SH-SY5Y (cell line): ENCODE measurements around the gene YAF2.

Source experiments
- GATA2 ChIP-seq: IDR thresholded peaks from 2 replicates; pipeline ENCODE4 v1.6.1; 2011; ENCODE audit warnings: mild to moderate bottlenecking, low read depth, low read length
- GATA3 ChIP-seq: IDR thresholded peaks from 2 replicates; pipeline ENCODE4 v1.6.1; 2011; ENCODE audit warnings: low read depth, mild to moderate bottlenecking, low read length, moderate library complexity

DNA sequence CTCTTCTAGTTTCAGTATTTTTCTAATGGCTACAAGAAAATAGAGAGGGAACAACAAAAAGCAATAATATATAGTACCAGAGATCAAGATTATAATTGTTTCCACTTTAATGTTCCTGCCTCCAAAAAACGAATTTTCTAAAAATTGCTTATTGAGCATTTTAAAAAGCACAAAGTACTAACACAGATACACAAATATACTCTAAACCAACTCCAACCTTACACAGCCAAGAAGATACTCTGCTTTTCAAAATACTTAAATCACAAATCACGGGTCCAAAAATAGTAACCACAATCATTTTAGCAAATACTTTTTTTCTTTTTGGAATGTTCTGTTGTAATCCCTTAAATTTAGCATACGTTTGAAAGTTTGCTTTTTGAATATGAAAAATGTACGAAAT lies 2.0 kb downstream of the YAF2 start:
- TF ChIP-seq GATA3 (no peak), GATA2 (no peak)
